GM19438 (cell line): ENCODE measurements around the gene SLC2A10.
"Not testable (repeated sequence)": the region's sequence is repeated elsewhere in the genome, so short reads cannot be mapped to it uniquely, and the experiment has no call there.

Experiments used
- ATAC-seq: cut with Tn5 transposase; IDR thresholded peaks from one replicate; pipeline ENCODE4 v1.9.1; 2021; ENCODE audit warnings: low read depth; ENCODE audit not compliant: unreplicated experiment

Gene SLC2A10

GRCh38 chr20:46709459-46710152 is at the start of gene SLC2A10:
Gene SLC2A10 (plus strand): TSS chr20:46709649. CDS start chr20:46709737, 88 bp downstream.
- ATAC-seq, result no peak

GRCh38 chr20:46660487-46660886 is 49.0 kb upstream of the SLC2A10 start:
- ATAC-seq, result no peak

GRCh38 chr20:46661659-46662058 is 47.8 kb upstream of the SLC2A10 start:
- no peak for ATAC-seq

GRCh38 chr20:46663531-46663930 is 45.9 kb upstream of the SLC2A10 start:
- ATAC-seq, result no peak

DNA sequence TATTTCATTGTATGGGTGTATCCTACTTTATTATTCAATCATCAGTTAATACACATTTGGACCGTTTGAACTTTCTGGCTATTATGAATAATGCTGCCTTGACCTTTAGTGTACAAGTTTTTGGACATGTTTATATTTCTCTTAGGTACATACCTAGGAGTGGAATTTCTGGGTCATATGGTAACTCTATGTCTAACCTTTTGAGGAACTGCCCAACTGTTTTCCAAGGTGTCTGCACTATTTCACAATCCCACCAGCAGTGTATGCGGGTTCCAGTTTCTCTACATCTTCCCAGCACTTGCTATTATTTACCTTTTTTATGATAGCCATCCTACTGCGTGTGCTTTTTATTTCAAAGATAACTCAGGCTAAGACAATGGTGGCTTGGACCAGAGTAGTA is 43.8 kb upstream of the SLC2A10 start:
- no peak for ATAC-seq

DNA sequence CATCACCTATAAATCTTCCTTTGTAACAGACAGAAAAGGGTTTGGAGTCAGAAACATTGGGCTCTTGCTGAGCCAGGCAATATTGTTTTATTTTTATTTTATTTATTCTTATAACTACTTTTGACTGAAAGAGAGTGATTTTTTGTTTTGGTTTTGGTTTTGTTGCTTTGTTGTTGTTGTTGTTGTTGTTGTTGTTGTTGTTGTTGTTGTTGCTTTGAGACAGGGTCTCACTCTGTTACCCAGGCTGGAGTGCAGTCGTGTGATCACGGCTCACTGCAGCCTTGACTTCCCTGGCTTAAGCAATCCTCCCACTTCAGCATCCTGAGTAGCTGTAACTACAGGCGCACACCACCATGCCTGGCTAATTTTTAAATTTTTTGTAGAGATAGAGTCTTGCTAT is 43.1 kb upstream of the SLC2A10 start:
- ATAC-seq, result no peak

DNA sequence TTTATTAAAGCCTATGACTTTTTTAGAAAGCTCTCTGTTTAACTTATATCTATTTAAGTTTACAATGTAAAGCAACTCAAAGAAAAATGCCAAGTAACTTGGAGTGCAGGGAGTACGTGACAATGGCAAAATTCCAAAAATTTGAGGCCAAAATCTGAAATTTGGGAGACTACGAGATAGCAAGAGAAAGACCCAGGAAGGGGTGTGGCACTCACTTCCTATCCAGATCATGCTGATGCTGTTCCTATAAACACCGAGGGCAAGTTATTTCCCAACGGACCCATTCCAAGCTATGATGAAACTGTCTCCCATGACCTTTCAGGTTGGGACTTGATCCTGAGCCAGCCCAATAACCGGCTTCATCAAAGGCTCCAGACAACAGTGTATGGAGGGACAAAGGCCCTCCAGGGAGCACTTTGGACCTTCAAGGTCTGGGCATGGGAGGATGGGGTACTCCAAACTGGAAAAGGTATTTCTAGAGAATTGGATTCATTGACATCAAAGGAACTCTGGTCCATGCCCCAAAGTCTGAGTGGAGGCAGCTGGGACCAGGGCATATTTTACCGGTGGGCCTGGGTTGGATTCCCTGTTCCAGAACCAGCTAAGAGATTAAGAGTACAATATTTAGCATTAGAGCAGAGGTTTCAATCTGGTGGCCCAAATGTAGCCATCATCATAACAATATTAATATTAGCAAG is 42.5 kb upstream of the SLC2A10 start:
- ATAC-seq, result no peak

- no peak for ATAC-seq
These were observed 39.2 kb upstream of the SLC2A10 start for GRCh38 chr20:46670228-46670584.

- ATAC-seq, result no peak
These were observed 38.6 kb upstream of the SLC2A10 start for GRCh38 chr20:46670585-46671584.

- no peak for ATAC-seq
These were observed 37.4 kb upstream of the SLC2A10 start for GRCh38 chr20:46671866-46672542.

DNA sequence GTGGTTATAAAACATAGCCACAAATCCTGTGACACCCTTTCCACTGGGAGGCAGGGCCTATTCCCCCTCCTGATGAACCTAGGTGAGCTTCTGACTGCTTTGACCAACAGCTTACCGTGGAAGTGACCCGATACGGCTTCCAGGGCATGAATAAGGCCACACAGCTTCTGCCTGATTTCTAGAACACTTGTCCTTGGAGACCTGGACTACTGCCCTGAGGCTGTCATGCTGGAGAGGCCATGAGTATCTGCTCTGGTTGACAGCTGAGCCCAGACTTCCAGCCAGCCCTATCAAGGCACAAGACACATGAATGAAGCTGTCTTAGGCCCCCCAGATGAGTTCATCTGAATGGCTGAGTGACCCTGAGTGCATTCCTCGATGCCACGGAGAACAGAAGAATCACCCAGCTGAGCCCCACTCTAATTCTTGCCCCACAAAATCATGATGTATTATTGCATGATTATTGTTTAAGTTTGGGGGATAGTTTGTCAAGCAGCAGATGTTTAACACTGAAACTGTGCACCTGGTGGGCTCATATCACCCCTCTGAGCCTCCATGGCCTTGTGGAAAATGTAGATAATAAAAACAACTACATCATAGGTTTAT is 36.8 kb upstream of the SLC2A10 start:
- ATAC-seq, result no peak

GRCh38 chr20:46673394-46674252 is 35.8 kb upstream of the SLC2A10 start:
- ATAC-seq, result no peak

GRCh38 chr20:46674253-46675083 is 35.0 kb upstream of the SLC2A10 start:
- no peak for ATAC-seq

GRCh38 chr20:46676649-46677316 is 32.7 kb upstream of the SLC2A10 start:
- not testable (repeated sequence) for ATAC-seq

- ATAC-seq, result no peak
These were observed 31.8 kb upstream of the SLC2A10 start for GRCh38 chr20:46677608-46678007.

GRCh38 chr20:46678516-46678915 is 30.9 kb upstream of the SLC2A10 start:
- ATAC-seq, result no peak

- no peak for ATAC-seq
These were observed 28.8 kb upstream of the SLC2A10 start for GRCh38 chr20:46680684-46681031.
